ENCODE results near the gene DCTN5.

- TF ChIP-seq CTCF (conservative IDR thresholded peaks at IDR 0.05 in 1 of 2, IDR thresholded peaks at IDR 0.05 in 1 of 2; ENCODE audit: low read depth in 1 of 2, low read length in 2 of 2): no peak
- TF ChIP-seq EZH2 (IDR thresholded peaks at IDR 0.05; ENCODE audit: low read length, missing control alignments): no peak
Observed at GRCh38 chr16:23609929-23610328, 31.3 kb upstream of the DCTN5 start.
